HEK293 (cell line): ENCODE measurements around the gene LZTFL1.

Source experiments
- CTCF ChIA-PET: fragments of 350-600 bp; formaldehyde crosslinking; extraction: SDS; loops from one replicate; lab custom pipeline; 2021; ENCODE audit warnings: antibody characterized with exemption; lab: Yijun Ruan, JAX
- POLR2A ChIA-PET: fragments of 300-600 bp; formaldehyde crosslinking; extraction: SDS; loops from one replicate; lab custom pipeline; 2020; ENCODE audit warnings: antibody characterized with exemption, inconsistent platforms; lab: Yijun Ruan, JAX
- H3K27ac ChIP-seq: fragments of 200-500 bp; sonication (Bioruptor generic); 2 replicates; pipeline ENCODE4 v1.5.1; 2014; ENCODE audit warnings: low read depth, low read length, control low read depth, inconsistent platforms; ENCODE audit errors: extremely low read depth
- H3K36me3 ChIP-seq, 2 experiments: fragments of 200-500 bp in 1 of 2; sonication (Bioruptor generic) in 1 of 2; 1 replicate in 1 of 2; 2 replicates in 1 of 2; pipeline ENCODE4 v1.5.1; 2014 to 2017; ENCODE audit warnings: inconsistent platforms in 2 of 2, low read length in 2 of 2; ENCODE audit not compliant: control insufficient read depth in 2 of 2, insufficient read depth in 1 of 2
- H3K4me1 ChIP-seq: fragments of 200-500 bp; sonication (Bioruptor generic); 2 replicates; pipeline ENCODE4 v1.5.1; 2014; ENCODE audit warnings: mild to moderate bottlenecking, low read length, inconsistent platforms; ENCODE audit not compliant: control insufficient read depth, insufficient read depth
- H3K4me3 ChIP-seq: 2 replicates; pipeline ENCODE4 v1.5.1; 2011; ENCODE audit warnings: low read depth, mild to moderate bottlenecking, control low read depth, low read length, moderate library complexity
- H3K9me3 ChIP-seq: fragments of 200-500 bp; sonication (Bioruptor generic); 2 replicates; pipeline ENCODE4 v1.5.1; 2014; ENCODE audit warnings: low read depth, low read length, inconsistent platforms; ENCODE audit not compliant: control insufficient read depth, insufficient read depth
- MEIS1 ChIP-seq: sonication (generic); formaldehyde crosslinking; IDR thresholded peaks from 2 replicates; pipeline ENCODE4 v1.8.1; 2022; ENCODE audit warnings: missing genetic modification reagents, mild to moderate bottlenecking, borderline replicate concordance
- REPIN1 ChIP-seq: fragments of 450-650 bp; formaldehyde crosslinking; IDR thresholded peaks from 2 replicates; pipeline ENCODE4 v1.5.1; 2017; ENCODE audit warnings: missing biosample characterization, missing genetic modification characterization, low read depth
- YY2 ChIP-seq: fragments of 450-650 bp; formaldehyde crosslinking; IDR thresholded peaks from 2 replicates; pipeline ENCODE4 v1.5.1; 2016; ENCODE audit warnings: missing biosample characterization, missing genetic modification characterization
- ZBTB26 ChIP-seq: fragments of 450-650 bp; formaldehyde crosslinking; optimal IDR thresholded peaks from 2 replicates; pipeline ENCODE3; 2016; ENCODE audit warnings: missing biosample characterization, mild to moderate bottlenecking, missing genetic modification characterization
- ZIC2 ChIP-seq: fragments of 450-650 bp; formaldehyde crosslinking; IDR thresholded peaks from 2 replicates; pipeline ENCODE4 v1.5.1; 2016; ENCODE audit warnings: missing biosample characterization, missing genetic modification characterization
- ZNF184 ChIP-seq: fragments of 450-650 bp; IDR thresholded peaks from 2 replicates; pipeline ENCODE4 v1.5.1; 2018; ENCODE audit warnings: missing biosample characterization, mild to moderate bottlenecking, missing genetic modification characterization
- ZNF202 ChIP-seq: fragments of 450-650 bp; formaldehyde crosslinking; IDR thresholded peaks from 2 replicates; pipeline ENCODE4 v1.5.1; 2016; ENCODE audit warnings: missing biosample characterization, missing genetic modification characterization, borderline replicate concordance
- ZNF223 ChIP-seq: fragments of 450-650 bp; formaldehyde crosslinking; IDR thresholded peaks from 2 replicates; pipeline ENCODE4 v1.5.1; 2016; ENCODE audit warnings: missing biosample characterization, missing genetic modification characterization
- ZNF239 ChIP-seq: fragments of 450-650 bp; formaldehyde crosslinking; IDR thresholded peaks from 2 replicates; pipeline ENCODE4 v1.5.1; 2016; ENCODE audit warnings: missing biosample characterization, missing genetic modification characterization
- ZNF335 ChIP-seq: fragments of 450-650 bp; formaldehyde crosslinking; conservative IDR thresholded peaks from 2 replicates; pipeline ENCODE4 v1.5.1; 2016; ENCODE audit warnings: missing biosample characterization, missing genetic modification characterization
- ZNF366 ChIP-seq: fragments of 450-650 bp; formaldehyde crosslinking; conservative IDR thresholded peaks from 2 replicates; pipeline ENCODE4 v1.5.1; 2016; ENCODE audit warnings: missing biosample characterization, missing genetic modification characterization
- ZNF423 ChIP-seq: fragments of 450-650 bp; formaldehyde crosslinking; IDR thresholded peaks from 2 replicates; pipeline ENCODE4 v1.5.1; 2016; ENCODE audit warnings: missing biosample characterization, missing genetic modification characterization
- ZNF426 ChIP-seq: fragments of 450-650 bp; formaldehyde crosslinking; IDR thresholded peaks from 2 replicates; pipeline ENCODE4 v1.5.1; 2017; ENCODE audit warnings: missing biosample characterization, missing genetic modification characterization, mild to moderate bottlenecking, inconsistent platforms, moderate library complexity
- ZNF473 ChIP-seq: fragments of 450-650 bp; formaldehyde crosslinking; IDR thresholded peaks from 2 replicates; pipeline ENCODE4 v1.5.1; 2017; ENCODE audit warnings: missing biosample characterization, missing genetic modification characterization
- ZNF501 ChIP-seq: fragments of 450-650 bp; formaldehyde crosslinking; IDR thresholded peaks from 2 replicates; pipeline ENCODE4 v1.5.1; 2016; ENCODE audit warnings: missing biosample characterization, missing genetic modification characterization
- ZNF510 ChIP-seq: fragments of 450-650 bp; formaldehyde crosslinking; IDR thresholded peaks from 2 replicates; pipeline ENCODE4 v1.5.1; 2018; ENCODE audit warnings: mild to moderate bottlenecking, missing genetic modification characterization, missing biosample characterization; ENCODE audit not compliant: insufficient replicate concordance
- ZNF561 ChIP-seq: fragments of 450-650 bp; IDR thresholded peaks from 2 replicates; pipeline ENCODE4 v1.5.1; 2018; ENCODE audit warnings: missing biosample characterization, missing genetic modification characterization, borderline replicate concordance
- ZNF623 ChIP-seq: fragments of 450-650 bp; formaldehyde crosslinking; IDR thresholded peaks from 2 replicates; pipeline ENCODE4 v1.5.1; 2016; ENCODE audit warnings: missing biosample characterization, missing genetic modification characterization
- ZNF747 ChIP-seq: fragments of 450-650 bp; formaldehyde crosslinking; IDR thresholded peaks from 2 replicates; pipeline ENCODE4 v1.5.1; 2016; ENCODE audit warnings: missing biosample characterization, missing genetic modification characterization
- ZNF776 ChIP-seq: fragments of 450-650 bp; formaldehyde crosslinking; IDR thresholded peaks from 2 replicates; pipeline ENCODE4 v1.5.0; 2017; ENCODE audit warnings: missing biosample characterization, missing genetic modification characterization, borderline replicate concordance
- ZNF791 ChIP-seq: fragments of 450-650 bp; formaldehyde crosslinking; IDR thresholded peaks from 2 replicates; pipeline ENCODE4 v1.5.1; 2016; ENCODE audit warnings: missing biosample characterization, missing genetic modification characterization
- ZNF830 ChIP-seq: fragments of 450-650 bp; IDR thresholded peaks from 2 replicates; pipeline ENCODE4 v1.5.0; 2018; ENCODE audit warnings: missing biosample characterization, missing genetic modification characterization, low read depth, mild to moderate bottlenecking, moderate library complexity
- ZSCAN18 ChIP-seq: fragments of 450-650 bp; formaldehyde crosslinking; IDR thresholded peaks from 2 replicates; pipeline ENCODE4 v1.5.1; 2016; ENCODE audit warnings: missing biosample characterization, missing genetic modification characterization
- ZXDB ChIP-seq: fragments of 450-650 bp; formaldehyde crosslinking; IDR thresholded peaks from 2 replicates; pipeline ENCODE4 v1.5.1; 2016; ENCODE audit warnings: missing biosample characterization, missing genetic modification characterization

LZTFL1 gene

GRCh38 chr3:45785605-45786150 lies 56.2 kb downstream of the LZTFL1 start (continued):
- TF ChIP-seq MEIS1 (CRISPR knock-in tag) (no peak), ZNF510 (tag by site-specific recombination) (no peak), ZNF239 (no peak), ZNF223 (tag by site-specific recombination) (no peak)
- TF ChIP-seq, all 188 proteins: peak for 0

- Histone ChIP-seq H3K27ac (no peak overlapping the region), H3K9me3 (no peaks in the 10 kb centered on the region), H3K4me1 (no peaks in the 10 kb centered on the region), H3K36me3 (no peaks in the 10 kb centered on the region), H3K4me3 (no peak overlapping the region)
- CTCF ChIA-PET: no interaction called here
- POLR2A ChIA-PET: no interaction called here
- no peak for TF ChIP-seq ZNF623 (tag by site-specific recombination)
These were observed 58.3 kb downstream of the LZTFL1 start for GRCh38 chr3:45783667-45784066.

- Histone ChIP-seq H3K9me3 (no peaks in the 10 kb centered on the region), H3K4me1 (no peaks in the 10 kb centered on the region), H3K36me3 (no peaks in the 10 kb centered on the region), H3K27ac (no peak overlapping the region), H3K4me3 (no peak overlapping the region)
- CTCF ChIA-PET: no interaction called here
- TF ChIP-seq ZNF202 (no peak), ZNF501 (tag by site-specific recombination) (no peak), ZNF747 (tag by site-specific recombination) (no peak), ZNF366 (tag by site-specific recombination) (peak; percentile 98), ZIC2 (tag by site-specific recombination) (no peak), ZNF473 (tag by site-specific recombination) (no peak), ZNF776 (tag by site-specific recombination) (no peak), ZNF791 (no peak)
- POLR2A ChIA-PET: no interaction called here
These were observed 59.5 kb downstream of the LZTFL1 start for GRCh38 chr3:45782381-45782780.

GRCh38 chr3:45781841-45782240 lies 60.1 kb downstream of the LZTFL1 start:
- H3K4me3 ChIP-seq: no peak overlapping the region
- no peaks in the 10 kb centered on the region for H3K4me1 ChIP-seq
- H3K9me3 ChIP-seq: no peaks in the 10 kb centered on the region
- H3K36me3 ChIP-seq: no peaks in the 10 kb centered on the region
- TF ChIP-seq ZNF830 (tag by site-specific recombination): no peak
- TF ChIP-seq ZSCAN18: no peak
- no peak for TF ChIP-seq ZNF184 (tag by site-specific recombination)
- TF ChIP-seq ZNF335: no peak
- TF ChIP-seq REPIN1: no peak
- TF ChIP-seq ZNF426 (tag by site-specific recombination): no peak
- no peak for TF ChIP-seq ZXDB (tag by site-specific recombination)
- no peak for TF ChIP-seq ZBTB26 (tag by site-specific recombination)
- no peak for TF ChIP-seq YY2 (tag by site-specific recombination)
- no peak for TF ChIP-seq ZNF423 (tag by site-specific recombination)
- TF ChIP-seq ZNF561 (tag by site-specific recombination): no peak
- ChIA-PET CTCF (interaction anchor here (1.4 kb wide), 1 partner anchor 298 kb away, joined by 3 read pairs; no protein-coding TSS in a partner anchor), POLR2A (no interaction called here)
- H3K27ac ChIP-seq: no peak overlapping the region
